IPS-11a (cell line): ENCODE results near the gene SREBF1.

ENCODE experiments used
- H3K4me3 ChIP-seq: one replicate; pipeline ENCODE4 v1.5.1; 2013; ENCODE audit warnings: low read depth, low read length, control low read depth

Gene SREBF1

DNA sequence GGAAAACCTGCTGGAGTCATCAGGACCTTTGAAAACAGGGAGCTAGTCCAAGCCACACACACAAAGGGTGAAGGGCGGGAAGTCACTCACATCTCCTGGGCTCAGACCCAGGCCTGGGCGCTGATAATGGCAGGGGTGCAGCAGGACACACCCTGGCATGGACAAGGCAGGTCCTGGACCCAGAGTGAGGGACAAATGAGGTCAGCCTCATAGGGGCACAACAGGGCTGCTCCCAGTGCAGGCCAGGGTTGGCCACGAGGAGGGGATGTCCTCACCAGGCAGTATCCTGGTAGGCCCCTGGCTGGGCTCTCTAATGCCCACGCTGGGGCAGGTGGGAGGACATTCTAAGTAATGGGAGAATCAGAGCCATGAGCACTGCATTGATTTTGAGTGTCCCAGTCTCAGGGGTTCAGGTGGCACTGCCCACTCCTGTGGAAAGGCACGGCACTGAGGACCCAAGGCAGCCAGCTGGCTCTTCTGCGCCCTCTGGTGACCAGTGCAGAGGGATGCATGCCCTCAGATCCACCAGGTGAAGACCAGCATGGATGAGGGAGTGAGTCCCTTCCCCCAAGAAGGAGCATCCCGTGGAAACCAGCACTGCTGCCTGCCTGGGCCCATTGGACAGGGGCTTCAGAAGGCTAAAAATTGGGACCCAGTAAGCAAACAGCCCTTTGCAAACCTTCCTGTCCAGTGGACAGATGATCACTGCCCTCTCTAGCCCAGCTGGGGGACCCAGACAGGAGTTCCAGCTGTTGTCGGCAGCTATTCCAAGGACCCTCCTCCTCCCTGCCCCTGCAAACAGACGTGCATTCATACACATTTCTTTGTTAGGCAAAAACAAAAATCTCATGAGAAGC, 23.4 kb upstream of the SREBF1 start:
- no peak overlapping the region for H3K4me3 ChIP-seq

DNA sequence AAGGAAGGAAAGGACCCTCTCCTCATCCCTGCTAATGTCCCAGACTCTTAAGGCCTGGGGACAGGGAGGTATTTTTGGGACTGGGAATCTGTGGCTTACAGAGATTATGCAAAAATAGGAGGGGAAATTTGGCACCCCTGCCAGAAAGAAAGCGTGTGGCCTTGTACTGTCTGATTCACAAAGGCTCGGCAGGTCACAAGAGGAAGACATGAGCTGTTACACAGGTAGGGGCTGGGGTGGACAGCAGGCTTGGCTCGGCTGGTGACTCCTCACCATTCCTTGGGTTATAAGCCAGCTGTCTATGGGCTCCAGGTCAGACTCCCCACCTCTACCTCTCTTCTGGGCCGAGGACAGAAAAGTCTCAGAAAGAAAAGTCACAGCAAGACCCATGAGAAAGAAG, 20.7 kb upstream of the SREBF1 start:
- no peak overlapping the region for H3K4me3 ChIP-seq

DNA sequence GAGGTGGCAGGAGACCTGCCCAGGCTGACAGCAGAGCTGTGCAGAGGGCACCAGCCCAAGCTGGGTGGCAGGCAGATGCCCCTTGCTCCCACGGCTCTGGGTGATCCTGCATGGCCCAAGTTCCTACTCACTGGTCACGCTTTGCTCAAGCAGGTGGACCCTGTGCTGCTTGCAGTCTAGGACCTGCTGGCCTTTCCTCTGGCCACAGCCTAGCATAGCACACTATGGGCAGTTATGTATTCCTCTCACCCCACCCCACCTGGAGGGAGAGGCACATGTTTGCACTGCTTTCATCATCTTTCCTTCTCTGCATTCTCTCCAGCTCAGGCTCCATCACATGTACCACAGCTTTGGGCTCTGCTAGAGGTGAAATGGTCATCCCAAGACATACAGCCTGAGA, 19.6 kb upstream of the SREBF1 start:
- no peak overlapping the region for H3K4me3 ChIP-seq

DNA sequence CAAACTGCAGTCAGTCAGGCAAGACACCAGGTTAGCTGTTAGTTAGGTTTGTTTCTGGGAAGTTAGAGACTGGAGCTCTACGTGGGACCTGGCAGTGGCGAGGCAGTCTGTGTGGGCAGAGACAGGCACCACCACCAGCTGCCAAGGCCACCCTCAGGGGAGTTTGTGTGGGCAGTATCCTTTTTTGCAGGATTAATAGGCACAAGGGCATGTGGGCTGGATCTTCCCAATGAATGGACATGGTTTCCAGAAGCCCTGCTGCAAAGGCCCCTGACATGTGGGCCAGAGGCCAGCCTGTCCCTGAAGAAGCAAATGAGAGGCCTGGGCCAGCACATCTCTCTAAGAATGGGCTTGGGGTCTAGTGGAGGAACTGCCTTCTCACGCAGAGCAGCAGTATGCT, 19.2 kb upstream of the SREBF1 start:
- no peak overlapping the region for H3K4me3 ChIP-seq

DNA sequence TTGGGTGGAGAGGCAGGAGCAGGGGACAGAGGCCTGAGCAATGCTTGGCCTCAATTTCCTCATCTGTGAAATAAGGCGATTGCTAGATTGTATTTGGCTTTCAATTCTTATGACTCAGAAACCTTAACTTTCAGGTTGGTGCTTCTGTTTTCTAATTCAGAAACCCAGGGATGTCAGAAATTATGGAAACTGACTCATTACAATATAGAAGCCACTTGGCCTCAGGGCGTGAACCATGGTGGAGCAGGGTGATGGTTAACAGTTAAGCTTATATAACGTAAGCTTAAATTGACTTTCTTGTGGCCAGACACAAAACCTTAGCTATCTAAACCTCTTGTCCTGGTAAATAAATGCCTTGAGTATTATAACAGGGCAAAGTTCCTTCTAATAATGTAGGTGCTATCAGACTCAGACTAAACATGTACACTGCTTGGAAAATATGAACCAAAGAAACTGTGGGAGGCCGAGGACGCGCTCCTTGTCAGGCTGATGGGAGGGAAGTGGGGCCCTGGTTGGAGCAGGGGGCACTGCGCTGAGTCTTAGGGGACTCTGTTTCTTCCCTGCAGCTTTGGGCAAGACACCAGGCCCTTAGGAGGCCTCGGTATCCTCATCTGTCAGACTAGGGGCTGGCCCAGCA, 17.1 kb upstream of the SREBF1 start:
- H3K4me3 ChIP-seq, result no peak overlapping the region

DNA sequence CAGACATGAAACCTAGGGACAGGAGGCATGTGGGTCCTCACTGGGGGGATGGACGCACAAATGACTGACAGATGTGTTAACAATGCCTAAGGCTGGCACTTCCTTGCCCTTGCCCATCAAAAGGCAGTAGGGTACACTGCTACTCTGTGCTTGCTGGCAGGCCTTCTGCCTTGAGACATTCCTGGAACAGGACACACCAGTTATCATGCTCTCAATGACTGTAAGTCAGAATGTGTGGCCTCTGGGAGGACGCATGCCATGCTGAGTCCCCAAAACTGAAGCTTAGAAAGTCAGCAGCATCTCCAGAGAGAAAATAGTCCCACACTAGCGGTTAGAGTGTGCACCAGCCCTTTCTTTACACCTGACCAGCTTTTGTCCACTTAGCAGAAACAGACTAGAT, 16.1 kb upstream of the SREBF1 start:
- no peak overlapping the region for H3K4me3 ChIP-seq

DNA sequence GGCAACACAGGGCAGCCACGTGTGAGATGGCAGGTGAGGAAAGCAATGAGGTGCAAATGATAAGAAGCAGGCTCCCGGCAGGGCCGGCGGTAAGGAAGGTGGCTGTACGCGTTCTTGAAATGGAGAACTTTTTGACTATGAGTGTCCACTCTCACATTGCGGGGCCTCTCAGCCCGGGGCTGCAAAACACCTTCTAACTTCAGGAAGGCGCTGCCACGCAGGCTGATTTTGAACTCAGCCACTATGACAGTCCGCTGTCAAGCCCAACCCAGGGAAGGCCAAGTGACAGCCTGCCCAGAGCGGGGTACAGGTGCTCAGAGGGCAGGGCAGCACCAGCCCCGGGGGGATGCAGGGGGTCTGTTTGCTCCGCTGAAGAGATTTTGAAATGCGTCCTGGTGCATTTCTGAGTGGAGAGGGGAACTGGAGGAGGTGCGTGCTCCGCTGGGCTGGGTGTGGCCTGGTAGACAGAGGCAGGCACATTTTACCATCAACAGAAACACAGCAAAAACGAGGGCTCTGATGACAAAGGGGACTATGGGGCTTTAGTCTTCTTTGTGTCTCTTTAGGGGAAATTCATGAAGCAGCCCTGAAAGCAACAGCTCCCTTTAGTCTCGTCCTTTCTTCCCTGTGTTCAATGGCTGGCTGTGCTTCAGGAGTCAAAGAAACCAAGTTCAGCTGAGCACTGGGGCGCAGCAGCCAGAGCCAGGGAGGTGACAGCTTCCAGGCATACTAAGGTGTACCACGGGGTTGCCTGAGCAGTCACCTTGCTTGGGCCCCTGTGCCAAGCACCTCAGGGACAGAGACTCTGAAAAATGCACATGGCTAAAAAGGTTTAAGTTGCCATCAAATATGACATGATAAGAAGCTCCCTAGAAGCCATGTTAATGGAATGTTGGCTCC, 14.6 kb upstream of the SREBF1 start:
- H3K4me3 ChIP-seq, result no peak overlapping the region

DNA sequence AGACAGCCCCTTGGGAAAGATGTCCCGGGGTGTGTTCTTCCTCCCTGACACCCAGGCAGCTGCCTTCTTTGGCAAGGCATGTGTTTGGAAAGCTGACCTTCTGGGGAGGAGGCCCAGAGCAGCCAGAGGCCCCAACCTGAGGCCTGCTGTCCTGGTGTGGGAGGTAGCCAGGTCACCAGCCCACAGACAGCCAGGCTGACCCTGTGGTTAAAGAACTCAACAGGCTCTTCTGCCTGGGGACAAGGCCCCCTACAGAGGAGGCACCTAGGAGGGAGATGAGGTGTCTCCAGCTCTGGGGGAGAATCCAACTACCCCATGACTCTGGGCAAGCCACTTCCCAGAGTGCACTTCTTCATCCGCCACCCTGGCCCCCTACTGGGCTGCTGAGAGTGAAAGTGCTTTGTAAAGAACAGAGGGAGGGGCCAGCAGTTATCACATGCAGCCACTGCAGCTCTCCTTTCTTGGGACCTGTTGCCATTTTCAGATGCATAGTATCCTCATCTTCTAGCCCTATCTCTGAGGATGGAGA, 13.1 kb upstream of the SREBF1 start:
- H3K4me3 ChIP-seq, result no peak overlapping the region

DNA sequence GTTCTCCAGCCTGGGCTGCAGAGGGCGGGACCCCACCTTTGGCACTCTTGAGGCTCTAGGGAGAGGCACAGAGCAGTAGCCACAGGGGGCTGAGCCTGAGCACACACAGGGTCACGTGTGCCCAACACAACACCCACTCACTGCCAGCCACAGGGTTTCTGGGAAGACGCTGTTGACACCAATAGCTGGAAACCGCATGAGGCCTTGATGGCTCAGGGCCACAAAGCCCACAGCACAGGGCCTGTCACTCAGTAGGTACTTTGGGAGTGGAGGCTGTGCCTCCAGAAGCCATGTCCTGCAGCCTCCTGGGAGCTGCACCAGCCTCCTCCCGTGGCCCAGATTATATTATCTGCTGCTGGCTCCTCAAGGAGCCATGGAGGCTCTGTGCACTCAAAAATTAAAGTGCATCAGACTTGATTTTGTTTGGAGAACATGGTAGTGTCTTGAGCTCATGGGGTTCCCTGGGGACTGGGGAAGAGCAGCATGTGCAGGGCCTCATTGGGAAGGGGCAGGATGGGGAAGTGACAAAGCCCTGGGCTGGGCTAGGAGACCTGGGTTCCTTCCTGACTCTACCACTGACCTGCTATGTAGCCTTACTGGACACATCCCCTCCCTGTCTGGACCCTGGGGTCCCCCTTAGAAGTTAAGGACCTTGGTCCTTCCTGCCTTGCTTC, 12.5 kb upstream of the SREBF1 start:
- no peak overlapping the region for H3K4me3 ChIP-seq

DNA sequence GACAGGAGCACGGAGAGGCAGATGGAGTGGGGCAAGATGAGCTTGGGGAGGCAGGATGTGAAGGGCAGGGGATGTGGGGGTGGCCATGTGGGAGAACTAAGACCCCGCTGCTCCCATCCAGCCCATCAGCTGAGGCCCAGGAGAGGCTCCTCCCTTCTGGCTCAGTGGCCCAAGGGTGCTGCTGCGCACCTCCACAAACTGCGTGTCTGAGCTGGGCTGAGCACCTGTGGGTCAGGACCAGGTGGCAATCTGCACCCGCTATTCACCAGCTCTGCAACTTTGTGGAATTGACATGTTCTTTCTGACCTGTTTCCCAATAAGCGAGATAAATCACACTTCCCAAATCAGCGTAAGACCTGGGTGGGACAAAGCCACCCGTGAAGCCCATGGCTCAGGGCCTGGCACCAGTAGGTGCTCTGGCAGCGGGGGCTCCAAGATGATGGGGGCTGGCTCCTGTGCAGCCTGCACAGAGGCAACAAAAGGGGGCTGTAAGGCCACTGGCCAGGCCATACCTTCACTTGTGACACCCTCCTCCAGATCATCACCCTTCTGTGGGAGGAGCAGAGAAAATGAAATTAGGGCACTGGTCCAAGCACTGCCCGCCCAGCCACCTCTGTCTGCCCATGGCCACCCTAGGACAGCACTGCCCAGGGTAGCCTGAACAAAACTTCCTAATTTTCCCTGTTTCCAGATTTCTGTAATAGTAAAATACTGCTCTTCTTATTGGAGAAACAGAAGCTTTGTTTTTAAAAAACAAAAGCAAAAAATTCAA, 11.7 kb upstream of the SREBF1 start:
- H3K4me3 ChIP-seq, result no peak overlapping the region

DNA sequence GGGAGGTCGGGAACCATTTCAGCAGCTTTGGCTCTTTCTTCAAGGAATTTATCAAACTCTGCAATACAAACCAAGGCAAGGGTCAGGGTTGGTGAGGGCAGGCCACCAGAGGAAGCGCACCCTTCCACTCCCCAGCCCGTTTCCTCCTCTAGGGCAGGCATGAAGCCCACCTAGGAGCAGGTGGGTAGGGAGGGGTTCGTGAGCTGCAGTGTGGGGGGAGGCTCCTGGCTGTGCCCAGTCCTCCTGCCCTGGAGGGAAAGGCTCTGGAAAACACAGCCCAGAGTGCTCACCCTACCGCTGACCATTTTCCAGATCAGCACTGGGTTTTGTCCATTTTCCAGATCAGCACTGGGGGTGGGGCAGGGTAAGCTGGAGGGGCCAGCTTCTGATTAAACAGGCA, 10.9 kb upstream of the SREBF1 start:
- no peak overlapping the region for H3K4me3 ChIP-seq

DNA sequence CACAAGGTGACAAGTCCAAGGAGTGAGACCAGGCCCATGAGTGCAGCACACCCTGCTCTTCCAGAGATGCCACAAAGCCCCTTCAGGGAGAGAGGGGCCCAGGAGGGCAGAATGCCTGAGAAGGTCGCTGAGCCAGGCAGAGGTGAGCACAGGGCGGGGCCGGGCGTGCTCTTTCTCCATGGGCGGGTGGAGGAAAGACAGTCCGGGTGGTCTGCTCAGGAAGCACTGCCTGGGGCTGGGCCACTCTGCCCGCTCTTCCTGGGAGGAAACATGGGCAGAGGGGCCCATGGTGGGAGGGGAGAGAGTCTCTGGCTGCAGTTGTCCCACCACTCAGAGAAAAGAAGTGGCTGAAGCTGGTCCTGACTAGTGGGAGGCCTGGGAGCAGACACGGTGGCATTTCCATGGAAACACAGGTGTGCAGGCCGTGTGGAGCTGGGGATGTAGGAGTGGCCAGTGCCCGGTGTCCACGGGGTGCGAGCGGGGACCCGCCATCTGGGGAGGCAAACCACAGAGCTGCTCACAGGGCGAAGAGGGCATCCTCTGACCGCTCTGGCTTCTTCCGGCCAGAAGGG, 10.4 kb upstream of the SREBF1 start:
- no peak overlapping the region for H3K4me3 ChIP-seq

DNA sequence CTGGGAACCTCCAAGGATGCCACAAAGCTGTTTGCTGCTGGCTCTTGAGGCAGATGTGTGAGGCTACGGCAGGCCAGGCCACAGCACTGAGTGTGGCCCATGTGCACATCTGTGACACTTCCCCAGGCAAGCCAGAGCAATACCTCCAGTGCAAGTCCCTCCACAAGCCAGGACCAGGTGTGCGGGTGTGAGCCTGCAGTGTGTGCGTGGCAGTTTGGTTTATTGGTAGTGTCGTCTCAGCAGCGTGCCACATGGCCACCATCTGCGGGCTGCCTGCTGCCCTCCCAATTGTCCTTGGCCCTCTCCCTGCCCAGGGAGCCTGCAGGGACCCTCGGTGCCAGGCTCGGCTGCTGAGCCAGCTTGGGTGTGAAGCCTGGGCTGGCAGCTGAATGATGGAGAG, 9.9 kb upstream of the SREBF1 start:
- no peak overlapping the region for H3K4me3 ChIP-seq

DNA sequence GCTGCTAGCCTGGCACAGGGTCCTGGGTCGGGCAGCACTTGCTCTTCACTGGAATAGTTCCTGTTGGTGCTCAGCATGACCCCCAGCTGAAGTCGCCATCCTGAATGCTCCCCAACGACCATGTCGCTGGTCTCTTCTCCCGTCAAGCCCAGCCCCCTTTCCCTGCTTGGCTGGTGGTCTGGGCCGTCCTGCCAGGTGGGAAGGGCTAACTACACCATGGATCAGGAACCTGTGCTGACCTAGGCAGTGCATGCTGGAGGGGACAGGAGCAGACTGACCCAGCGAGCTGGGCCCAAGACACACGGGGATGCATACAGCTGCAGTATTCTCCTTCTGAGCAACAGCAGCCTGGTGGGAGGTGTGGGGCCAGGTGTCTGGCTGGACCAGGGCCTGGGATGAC, 9.2 kb upstream of the SREBF1 start:
- H3K4me3 ChIP-seq, result no peak overlapping the region

DNA sequence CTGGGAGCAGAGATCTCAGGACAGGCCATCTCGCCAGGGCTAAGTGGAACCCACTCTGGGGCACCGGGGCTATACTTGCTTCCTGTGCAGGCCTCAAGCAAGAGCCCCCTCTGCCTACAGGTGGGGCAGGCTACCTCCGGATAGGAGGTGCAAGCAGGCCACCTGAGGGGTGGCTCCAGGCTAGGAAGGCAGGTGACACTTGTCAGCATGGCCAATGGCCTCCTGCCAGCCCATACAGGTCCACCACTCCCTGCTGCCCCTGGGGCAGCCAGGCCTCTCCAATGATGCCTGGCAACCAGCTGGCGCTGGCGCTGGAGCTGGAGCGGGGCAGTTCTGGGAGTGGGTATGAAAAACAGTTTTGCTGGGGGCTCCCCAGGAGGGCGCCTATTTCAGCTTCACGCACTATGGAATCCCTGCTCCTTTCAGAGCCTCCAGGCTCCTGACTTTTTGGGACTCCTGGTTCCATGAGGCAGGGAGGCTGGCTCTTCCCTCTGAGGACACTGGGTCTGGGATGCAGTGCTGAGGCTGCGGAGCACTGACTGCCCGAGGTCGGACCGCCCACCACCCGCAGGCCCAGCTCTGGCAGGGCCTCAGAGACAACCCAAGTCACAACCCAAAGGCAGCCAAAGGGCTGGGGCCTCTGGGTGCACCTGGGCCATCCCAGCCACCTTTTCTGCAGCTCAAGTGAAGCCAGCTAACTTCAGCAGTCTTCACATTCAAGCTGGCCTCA, 8.4 kb upstream of the SREBF1 start:
- H3K4me3 ChIP-seq, result no peak overlapping the region

DNA sequence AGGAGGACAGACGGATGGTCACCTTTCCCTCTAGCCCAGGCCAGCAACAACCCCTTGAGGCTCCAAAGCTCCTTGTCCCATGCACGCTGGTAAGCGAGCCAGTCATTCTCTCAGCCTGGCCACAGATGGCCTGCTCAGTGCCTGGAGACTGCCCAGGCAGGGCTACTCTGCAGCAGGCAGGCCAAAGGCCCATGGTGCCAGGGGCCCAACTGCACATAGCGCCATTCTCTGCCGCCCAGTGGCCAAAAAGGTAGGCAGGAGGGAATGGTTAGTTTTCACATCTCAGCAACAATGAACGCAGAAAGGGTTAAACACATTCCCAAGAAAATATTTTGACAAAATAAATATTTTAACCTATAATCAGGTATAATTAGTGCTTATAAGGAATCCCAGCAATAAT, 7.7 kb upstream of the SREBF1 start:
- H3K4me3 ChIP-seq, result no peak overlapping the region

DNA sequence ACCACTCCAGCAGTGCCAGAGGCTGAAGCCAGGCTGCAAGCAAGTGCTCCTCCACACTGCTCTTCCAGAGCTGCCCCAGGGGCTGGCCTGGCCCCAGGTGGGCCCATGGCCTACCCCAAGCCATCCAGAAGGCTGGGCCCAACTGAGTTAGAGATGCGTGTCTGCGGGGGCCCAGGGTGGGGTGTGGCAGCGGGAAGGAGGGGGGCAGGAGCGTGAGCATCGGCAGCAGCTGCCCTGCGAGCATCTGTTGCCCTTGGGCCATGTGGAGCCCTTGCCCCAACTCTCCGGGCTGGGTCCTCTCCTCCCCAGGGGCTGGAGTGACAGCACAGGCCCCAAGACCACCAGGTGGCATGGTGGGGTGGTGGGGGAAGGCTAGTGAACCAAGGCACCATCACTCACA, 7.3 kb upstream of the SREBF1 start:
- no peak overlapping the region for H3K4me3 ChIP-seq

DNA sequence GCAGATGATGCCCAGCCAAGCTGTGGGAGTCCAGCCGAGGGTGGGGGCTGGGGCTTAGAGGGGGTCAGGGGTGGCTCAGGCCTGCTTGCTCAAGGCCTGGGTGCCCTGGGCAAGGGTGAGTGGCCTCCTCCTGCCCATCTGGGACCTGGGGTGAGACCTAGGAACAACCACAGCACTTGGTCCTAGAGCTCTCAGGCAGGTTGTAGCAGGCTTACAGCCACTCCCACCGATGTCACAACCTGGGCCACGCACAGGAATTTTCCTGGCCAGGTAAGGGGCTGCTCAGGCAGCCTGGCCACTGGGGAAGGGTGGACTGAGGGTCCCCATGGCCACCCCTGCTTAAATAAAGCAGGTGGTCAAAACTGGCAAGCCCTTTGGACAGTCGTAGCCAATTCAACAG, 6.3 kb upstream of the SREBF1 start:
- H3K4me3 ChIP-seq, result no peak overlapping the region
